ENCODE data around the gene PTPN18.

The PTPN18 gene

DNA sequence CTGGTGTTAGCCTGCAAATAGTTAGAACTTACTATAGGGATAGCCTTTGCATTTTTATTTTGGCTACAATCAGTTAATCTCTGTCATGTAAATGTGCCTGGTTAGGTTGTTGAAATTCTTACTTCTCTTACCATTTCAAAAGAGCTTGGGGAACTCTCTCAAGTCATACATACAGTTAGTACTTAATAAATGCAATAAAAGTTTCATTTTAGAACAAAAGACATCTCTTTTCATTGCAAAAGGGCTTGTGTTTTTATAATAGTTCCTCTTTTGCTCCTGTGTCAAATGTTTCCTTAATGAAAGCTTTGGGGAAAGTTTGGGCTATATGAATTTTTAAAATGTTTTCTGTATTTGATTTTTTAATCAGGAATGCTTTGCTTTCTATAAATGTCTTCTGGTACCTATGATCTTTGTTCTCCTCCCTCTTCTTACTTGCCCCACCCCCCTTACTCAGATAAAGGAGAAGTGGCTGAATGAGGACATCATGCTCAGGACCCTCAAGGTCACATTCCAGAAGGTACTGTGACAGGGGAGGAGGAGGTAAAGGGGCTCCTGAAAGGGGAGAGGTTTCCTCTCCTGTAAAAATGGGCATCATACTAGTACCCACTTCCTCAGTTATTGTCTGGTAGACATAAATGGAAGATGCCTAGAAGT lies 13.6 kb downstream of the PTPN18 start:
- FAIRE-seq: no peak
- TF ChIP-seq TAF1 (IDR thresholded peaks at IDR 0.05; ENCODE audit: borderline replicate concordance, low read depth, low read length): no peak
- no peak for DNase-seq (ENCODE audit: insufficient read length)

DNA sequence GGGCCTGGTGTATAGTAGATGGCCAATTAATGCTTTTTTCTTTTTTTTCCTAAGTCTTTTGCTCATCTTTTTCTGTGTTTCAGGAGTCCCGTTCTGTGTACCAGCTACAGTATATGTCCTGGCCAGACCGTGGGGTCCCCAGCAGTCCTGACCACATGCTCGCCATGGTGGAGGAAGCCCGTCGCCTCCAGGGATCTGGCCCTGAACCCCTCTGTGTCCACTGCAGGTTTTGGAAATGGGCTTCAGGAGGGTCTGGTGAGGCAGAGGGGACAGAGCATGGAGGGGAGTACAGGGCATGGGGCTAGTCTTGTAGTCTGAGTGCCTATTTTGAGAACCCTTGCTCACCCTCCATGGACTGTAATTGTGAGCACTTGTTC lies 14.1 kb downstream of the PTPN18 start:
- TF ChIP-seq TAF1 (IDR thresholded peaks at IDR 0.05; ENCODE audit: borderline replicate concordance, low read depth, low read length): no peak
- no peak for TF ChIP-seq POLR2A (IDR thresholded peaks at IDR 0.05; ENCODE audit: low read depth, low read length)
- TF ChIP-seq POLR2AphosphoS5 (IDR thresholded peaks at IDR 0.05; ENCODE audit: low read depth, low read length): no peak
- DNase-seq (ENCODE audit: insufficient read length) (no peak), FAIRE-seq (no peak)

DNA sequence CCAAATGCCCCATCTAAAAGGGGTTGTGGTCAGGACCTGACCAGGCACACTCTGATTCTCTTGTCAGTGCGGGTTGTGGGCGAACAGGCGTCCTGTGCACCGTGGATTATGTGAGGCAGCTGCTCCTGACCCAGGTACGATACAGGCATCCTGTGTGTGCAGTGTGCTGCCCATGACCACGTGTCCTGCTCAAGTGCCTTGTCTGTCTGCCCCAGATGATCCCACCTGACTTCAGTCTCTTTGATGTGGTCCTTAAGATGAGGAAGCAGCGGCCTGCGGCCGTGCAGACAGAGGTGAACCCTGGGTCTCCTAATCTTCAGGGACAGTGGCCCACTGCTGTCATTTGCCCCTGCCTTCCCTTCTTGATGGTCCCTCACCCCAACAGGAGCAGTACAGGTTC lies 14.6 kb downstream of the PTPN18 start:
- no peak for TF ChIP-seq POLR2AphosphoS5 (IDR thresholded peaks at IDR 0.05; ENCODE audit: low read depth, low read length)
- TF ChIP-seq TAF1 (IDR thresholded peaks at IDR 0.05; ENCODE audit: borderline replicate concordance, low read depth, low read length): no peak
- no peak for FAIRE-seq

DNA sequence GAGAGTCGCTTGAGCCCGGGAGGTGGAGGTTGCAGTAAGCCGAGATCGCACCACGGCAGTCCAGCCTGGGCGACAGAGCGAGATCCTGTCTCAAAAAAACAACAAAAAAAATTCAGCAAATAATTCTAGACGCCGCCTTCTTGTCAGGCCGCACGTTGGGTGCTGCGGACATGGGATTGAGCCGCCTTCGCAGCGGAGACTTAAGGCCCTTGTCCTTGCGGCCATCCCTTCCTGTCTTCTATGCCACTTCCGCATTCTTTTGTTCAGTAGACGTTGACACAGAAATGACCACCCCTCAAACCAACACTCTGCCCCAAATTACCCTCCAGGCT lies 15.8 kb downstream of the PTPN18 start:
- FAIRE-seq: no peak
- no peak for DNase-seq (ENCODE audit: insufficient read length)

More for the DNA sequence above, 14.6 kb downstream of the PTPN18 start:
- no peak for DNase-seq (ENCODE audit: insufficient read length)

DNA sequence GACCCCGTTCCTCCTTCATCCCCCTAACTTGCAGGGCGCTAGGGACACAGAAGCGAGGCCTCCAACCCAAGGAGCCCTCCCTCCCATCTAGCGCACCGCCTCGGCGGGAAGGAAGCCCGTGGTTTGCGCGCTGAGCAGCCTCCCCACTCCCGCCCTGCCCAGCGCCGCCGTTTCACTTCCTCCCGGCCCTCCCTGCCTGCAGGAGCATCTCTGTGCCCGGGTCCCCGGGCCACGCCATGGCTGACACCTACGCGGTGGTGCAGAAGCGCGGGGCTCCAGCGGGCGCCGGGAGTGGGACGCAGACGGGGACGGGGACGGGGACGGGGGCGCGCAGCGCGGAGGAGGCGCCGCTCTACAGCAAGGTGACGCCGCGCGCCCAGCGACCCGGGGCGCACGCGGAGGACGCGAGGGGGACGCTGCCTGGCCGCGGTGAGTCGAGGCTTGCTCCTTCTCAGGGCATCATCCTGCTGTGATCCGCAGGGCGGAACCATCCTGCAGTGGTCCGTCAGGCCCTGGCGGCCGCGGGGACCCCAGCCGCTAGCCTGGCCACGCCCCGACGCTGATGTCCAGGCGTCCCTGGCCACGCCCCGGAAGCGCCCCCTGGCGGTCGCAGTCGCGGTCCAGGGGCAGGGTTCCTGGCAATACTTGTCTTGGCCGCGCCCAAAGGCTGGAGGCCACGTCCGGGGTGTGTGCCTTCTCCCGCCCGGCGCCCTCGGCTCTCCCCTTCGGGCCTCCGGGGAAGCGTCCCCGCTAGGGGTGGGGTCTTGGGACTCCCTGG lies 16.4 kb downstream of the PTPN18 start:
- FAIRE-seq: peak; percentile 85
- TF ChIP-seq TAF1 (IDR thresholded peaks at IDR 0.05; ENCODE audit: borderline replicate concordance, low read depth, low read length): peak; percentile 77
- peak; percentile 71 for TF ChIP-seq POLR2A (IDR thresholded peaks at IDR 0.05; ENCODE audit: low read depth, low read length)
- peak; percentile 73 for TF ChIP-seq POLR2AphosphoS5 (IDR thresholded peaks at IDR 0.05; ENCODE audit: low read depth, low read length)
- peak; percentile 76 for DNase-seq (ENCODE audit: insufficient read length)

More for the DNA sequence above, 15.8 kb downstream of the PTPN18 start:
- TF ChIP-seq POLR2AphosphoS5 (IDR thresholded peaks at IDR 0.05; ENCODE audit: low read depth, low read length): no peak
- no peak for TF ChIP-seq POLR2A (IDR thresholded peaks at IDR 0.05; ENCODE audit: low read depth, low read length)
- no peak for TF ChIP-seq TAF1 (IDR thresholded peaks at IDR 0.05; ENCODE audit: borderline replicate concordance, low read depth, low read length)

GRCh38 chr2:130372833-130373807 lies 17.3 kb downstream of the PTPN18 start:
- no peak for TF ChIP-seq POLR2AphosphoS5 (IDR thresholded peaks at IDR 0.05; ENCODE audit: low read depth, low read length)
- TF ChIP-seq POLR2A (IDR thresholded peaks at IDR 0.05; ENCODE audit: low read depth, low read length): no peak
- TF ChIP-seq TAF1 (IDR thresholded peaks at IDR 0.05; ENCODE audit: borderline replicate concordance, low read depth, low read length): no peak
- no peak for DNase-seq (ENCODE audit: insufficient read length)
- FAIRE-seq: no peak

- TF ChIP-seq POLR2A (IDR thresholded peaks at IDR 0.05; ENCODE audit: low read depth, low read length) (no peak), POLR2AphosphoS5 (IDR thresholded peaks at IDR 0.05; ENCODE audit: low read depth, low read length) (no peak), TAF1 (IDR thresholded peaks at IDR 0.05; ENCODE audit: borderline replicate concordance, low read depth, low read length) (no peak)
- no peak for DNase-seq (ENCODE audit: insufficient read length)
- FAIRE-seq: no peak
These were observed 18.0 kb downstream of the PTPN18 start for GRCh38 chr2:130373808-130374365.

DNA sequence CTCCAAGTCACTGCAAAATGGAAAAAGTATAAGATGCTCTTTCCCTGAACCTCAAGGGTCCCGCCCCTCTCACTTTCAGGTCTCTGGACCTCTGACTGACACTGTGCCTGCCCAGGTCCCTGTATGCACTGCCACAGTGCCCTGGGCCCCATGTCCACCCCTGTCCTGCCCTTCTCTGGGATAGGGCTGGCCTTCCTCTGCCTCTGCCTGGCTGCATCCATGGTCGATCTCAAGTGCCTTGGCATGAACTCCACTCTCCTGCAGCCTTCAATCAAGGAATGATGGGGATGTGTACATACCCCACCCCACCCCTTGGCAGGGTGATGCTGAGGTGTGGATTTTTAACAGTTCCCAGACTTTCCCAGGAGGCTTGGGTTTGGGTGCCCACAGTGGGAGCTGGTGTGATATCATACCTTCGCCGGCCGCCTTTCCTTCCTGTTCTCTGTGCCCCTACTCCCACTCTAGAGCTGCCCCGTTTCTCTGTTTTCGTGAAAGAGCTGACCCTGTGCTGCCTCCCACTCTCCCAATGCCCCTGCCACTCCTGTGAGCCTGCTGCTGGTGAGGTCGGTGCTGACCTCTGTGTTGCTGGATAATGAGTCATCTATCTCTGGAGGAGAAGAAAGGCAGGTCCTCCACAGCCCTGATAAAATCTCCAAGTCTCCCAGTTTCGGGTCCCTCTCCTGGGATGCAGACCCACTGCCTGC lies 18.9 kb downstream of the PTPN18 start:
- FAIRE-seq: no peak
- no peak for DNase-seq (ENCODE audit: insufficient read length)
- TF ChIP-seq POLR2A (IDR thresholded peaks at IDR 0.05; ENCODE audit: low read depth, low read length) (no peak), TAF1 (IDR thresholded peaks at IDR 0.05; ENCODE audit: borderline replicate concordance, low read depth, low read length) (no peak), POLR2AphosphoS5 (IDR thresholded peaks at IDR 0.05; ENCODE audit: low read depth, low read length) (no peak)

DNA sequence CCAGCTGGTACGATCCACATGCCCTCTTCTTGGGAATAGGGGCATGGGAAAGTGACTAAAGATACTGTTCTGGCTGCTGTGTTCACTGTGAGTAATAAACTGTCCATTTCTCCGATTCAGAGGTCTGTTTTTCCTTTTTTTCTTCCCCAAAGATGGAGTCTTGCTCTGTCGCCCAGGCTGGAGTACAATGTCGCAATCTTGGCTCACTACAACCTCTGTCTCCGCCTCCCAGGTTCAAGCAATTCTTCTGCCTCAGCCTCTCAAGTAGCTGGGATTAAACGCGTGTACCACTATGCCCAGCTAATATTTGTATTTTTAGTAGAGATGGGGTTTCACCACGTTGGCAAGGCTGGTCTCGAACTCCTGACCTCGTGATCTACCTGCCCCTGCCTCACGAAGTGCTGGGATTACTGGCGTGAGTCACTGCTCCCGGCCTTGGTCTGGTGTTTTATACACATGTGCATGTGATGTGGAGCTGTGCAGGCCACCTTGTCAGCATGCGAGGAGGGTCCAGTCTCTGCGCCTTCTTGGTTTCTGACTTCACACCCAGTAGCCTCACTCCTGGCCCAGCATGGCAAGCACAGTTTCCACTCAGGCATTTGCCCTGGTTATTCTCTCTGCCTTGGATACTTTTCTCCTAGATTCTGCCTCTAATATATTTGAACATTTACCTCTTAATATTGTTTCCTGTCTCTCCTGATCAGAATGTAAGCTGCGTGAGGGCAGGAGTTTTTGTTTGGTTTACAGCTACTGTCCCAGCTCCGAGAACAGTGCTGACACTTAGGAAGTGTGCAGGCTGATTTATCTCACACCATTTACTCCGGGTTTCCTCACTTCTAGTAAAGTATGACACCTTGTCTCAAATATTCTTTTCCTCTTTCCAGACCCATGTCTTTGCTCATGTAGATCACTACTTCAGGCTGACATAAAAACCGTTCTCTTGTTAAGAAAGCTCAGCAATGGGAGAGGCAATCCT lies 19.7 kb downstream of the PTPN18 start:
- FAIRE-seq: no peak
- no peak for DNase-seq (ENCODE audit: insufficient read length)
- TF ChIP-seq POLR2AphosphoS5 (IDR thresholded peaks at IDR 0.05; ENCODE audit: low read depth, low read length): no peak
- no peak for TF ChIP-seq POLR2A (IDR thresholded peaks at IDR 0.05; ENCODE audit: low read depth, low read length)
- TF ChIP-seq TAF1 (IDR thresholded peaks at IDR 0.05; ENCODE audit: borderline replicate concordance, low read depth, low read length): no peak

Measured in GM12892 (cell line).